Measurements from ENCODE around the gene RNF181.

DNA sequence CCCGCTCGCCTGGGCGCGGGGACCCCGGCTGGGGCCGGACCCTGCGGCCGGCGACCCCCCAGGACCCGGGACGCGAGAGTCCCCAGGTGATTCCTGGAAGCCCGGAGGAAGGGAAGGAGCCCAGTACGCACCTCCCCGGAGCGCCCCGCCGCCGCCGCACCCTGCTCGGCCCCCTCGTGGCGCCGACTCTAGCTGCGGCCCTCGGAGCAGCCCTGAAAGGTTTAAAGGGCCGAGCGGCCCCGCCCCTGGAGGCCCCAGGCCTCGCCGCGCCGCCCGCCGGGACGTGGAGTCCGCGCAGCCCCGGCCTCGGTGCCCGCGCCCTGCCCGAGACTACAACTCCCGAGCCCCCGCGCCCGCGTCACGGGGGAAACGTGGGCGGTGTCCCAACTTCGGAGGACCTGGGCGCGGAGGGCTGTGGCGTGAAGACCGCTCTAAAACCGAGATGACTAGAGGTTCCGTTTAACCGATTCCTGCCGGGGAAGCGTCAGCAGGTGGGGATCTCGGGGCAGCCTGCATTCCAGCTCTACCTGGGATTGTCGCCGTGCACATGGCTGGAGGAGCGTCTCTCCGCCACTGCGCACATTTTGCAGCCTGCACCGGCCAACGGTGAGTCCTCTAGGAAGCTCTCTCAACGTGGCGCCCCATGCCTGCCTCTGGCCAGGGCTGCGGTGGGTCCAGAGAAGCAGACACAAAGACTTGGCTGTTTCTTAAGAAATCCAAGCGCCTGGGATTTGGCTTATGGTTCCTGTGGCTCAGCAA lies 7.1 kb downstream of the RNF181 start, which contains the start of gene TMEM150A:
- no peak for TF ChIP-seq CEBPB (IDR thresholded peaks at IDR 0.05; ENCODE audit: low read depth)
- TF ChIP-seq, protein P1, sequence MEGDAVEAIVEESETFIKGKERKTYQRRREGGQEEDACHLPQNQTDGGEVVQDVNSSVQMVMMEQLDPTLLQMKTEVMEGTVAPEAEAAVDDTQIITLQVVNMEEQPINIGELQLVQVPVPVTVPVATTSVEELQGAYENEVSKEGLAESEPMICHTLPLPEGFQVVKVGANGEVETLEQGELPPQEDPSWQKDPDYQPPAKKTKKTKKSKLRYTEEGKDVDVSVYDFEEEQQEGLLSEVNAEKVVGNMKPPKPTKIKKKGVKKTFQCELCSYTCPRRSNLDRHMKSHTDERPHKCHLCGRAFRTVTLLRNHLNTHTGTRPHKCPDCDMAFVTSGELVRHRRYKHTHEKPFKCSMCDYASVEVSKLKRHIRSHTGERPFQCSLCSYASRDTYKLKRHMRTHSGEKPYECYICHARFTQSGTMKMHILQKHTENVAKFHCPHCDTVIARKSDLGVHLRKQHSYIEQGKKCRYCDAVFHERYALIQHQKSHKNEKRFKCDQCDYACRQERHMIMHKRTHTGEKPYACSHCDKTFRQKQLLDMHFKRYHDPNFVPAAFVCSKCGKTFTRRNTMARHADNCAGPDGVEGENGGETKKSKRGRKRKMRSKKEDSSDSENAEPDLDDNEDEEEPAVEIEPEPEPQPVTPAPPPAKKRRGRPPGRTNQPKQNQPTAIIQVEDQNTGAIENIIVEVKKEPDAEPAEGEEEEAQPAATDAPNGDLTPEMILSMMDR (IDR thresholded peaks at IDR 0.05 in 2 of 3, conservative IDR thresholded peaks at IDR 0.05 in 1 of 3; ENCODE audit: borderline replicate concordance in 1 of 3, insufficient read depth in 1 of 3, low read depth in 2 of 3, low read length in 2 of 3) = 0 out of 6 replicates have a peak, but pooled peaks of 1 of the 3 experiments have one; percentile 21
- peak; percentile 48 for TF ChIP-seq POLR2A (IDR thresholded peaks at IDR 0.05; ENCODE audit: borderline replicate concordance, extremely low read depth, insufficient read depth, insufficient read length)
- TF ChIP-seq ZNF274 (IDR thresholded peaks at IDR 0.05; ENCODE audit: low read depth, low read length) = no peak
- TF ChIP-seq EGR1 (IDR thresholded peaks at IDR 0.05; ENCODE audit: low read depth) = no peak
- TF ChIP-seq, protein P2, sequence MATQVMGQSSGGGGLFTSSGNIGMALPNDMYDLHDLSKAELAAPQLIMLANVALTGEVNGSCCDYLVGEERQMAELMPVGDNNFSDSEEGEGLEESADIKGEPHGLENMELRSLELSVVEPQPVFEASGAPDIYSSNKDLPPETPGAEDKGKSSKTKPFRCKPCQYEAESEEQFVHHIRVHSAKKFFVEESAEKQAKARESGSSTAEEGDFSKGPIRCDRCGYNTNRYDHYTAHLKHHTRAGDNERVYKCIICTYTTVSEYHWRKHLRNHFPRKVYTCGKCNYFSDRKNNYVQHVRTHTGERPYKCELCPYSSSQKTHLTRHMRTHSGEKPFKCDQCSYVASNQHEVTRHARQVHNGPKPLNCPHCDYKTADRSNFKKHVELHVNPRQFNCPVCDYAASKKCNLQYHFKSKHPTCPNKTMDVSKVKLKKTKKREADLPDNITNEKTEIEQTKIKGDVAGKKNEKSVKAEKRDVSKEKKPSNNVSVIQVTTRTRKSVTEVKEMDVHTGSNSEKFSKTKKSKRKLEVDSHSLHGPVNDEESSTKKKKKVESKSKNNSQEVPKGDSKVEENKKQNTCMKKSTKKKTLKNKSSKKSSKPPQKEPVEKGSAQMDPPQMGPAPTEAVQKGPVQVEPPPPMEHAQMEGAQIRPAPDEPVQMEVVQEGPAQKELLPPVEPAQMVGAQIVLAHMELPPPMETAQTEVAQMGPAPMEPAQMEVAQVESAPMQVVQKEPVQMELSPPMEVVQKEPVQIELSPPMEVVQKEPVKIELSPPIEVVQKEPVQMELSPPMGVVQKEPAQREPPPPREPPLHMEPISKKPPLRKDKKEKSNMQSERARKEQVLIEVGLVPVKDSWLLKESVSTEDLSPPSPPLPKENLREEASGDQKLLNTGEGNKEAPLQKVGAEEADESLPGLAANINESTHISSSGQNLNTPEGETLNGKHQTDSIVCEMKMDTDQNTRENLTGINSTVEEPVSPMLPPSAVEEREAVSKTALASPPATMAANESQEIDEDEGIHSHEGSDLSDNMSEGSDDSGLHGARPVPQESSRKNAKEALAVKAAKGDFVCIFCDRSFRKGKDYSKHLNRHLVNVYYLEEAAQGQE (IDR thresholded peaks at IDR 0.05; ENCODE audit: low read depth) = no peak
- peak; percentile 65 for TF ChIP-seq POLR2AphosphoS5 (IDR thresholded peaks at IDR 0.05; ENCODE audit: low read depth, low read length)
- TF ChIP-seq ZFX (IDR thresholded peaks at IDR 0.05) = peak; percentile 68
- TF ChIP-seq YY1 (IDR thresholded peaks at IDR 0.05; ENCODE audit: extremely low read depth, insufficient replicate concordance, low read depth, low read length) = no peak
- no peak for TF ChIP-seq EZH2 (IDR thresholded peaks at IDR 0.05)
- TF ChIP-seq JUND (IDR thresholded peaks at IDR 0.05) = no peak
- no peak for TF ChIP-seq SP1 (IDR thresholded peaks at IDR 0.05; ENCODE audit: low read depth)
- TF ChIP-seq, protein P3, sequence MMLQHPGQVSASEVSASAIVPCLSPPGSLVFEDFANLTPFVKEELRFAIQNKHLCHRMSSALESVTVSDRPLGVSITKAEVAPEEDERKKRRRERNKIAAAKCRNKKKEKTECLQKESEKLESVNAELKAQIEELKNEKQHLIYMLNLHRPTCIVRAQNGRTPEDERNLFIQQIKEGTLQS (IDR thresholded peaks at IDR 0.05) = no peak
